ENCODE results near the gene HES4. TPM values are rescaled to one million over a fixed set of nuclear protein-coding genes. Genes with fewer than 3 reads are reported as not detected.

Gene HES4
- total RNA-seq, 1 experiment from 2014 or later, result 35.5 TPM

DNA sequence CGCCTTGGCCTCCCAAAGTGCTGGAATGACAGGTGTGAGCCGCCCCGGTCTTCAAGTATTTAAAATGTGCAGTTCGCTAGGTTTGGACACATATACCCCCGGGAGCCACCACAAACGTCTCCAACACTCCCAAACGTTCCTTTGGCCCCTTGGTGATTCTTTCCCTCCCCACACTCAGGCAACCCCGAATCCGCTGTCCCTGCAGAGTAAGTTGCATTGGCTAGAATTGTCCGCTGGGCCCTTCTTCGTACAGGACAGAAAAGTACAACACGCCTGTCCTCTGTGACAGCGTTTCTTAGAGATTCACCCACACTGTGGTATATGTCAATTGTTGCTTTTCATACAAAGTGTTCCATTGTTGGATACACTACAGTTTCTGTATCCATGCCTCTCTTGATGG is 14.8 kb downstream of the HES4 start:
- intact Hi-C loops (cut with micrococcal nuclease; ENCODE audit: unreplicated experiment), result no loop called here
- CTCF ChIA-PET, result interaction anchor here (2.9 kb wide), 1 partner anchor 79 kb away, joined by 9 read pairs; no protein-coding TSS in a partner anchor
- no peak overlapping the region for H3K4me3 Mint-ChIP-seq (ENCODE audit: low read depth, unreplicated experiment)
- no peak for TF ChIP-seq CTCF (IDR thresholded peaks at IDR 0.05; ENCODE audit: unreplicated experiment)
- peaks cover 52% of the 10 kb centered on the region for H3K27me3 Mint-ChIP-seq (ENCODE audit: unreplicated experiment)
- no peak overlapping the region for H3K27ac Mint-ChIP-seq (ENCODE audit: unreplicated experiment)
- BruUV-seq (replicated peaks), result no TSS peak
- DNase-seq, result no peak
- no peaks in the 10 kb centered on the region for H3K4me1 Mint-ChIP-seq (ENCODE audit: low read depth, unreplicated experiment)
- no peaks in the 10 kb centered on the region for H3K9me3 Mint-ChIP-seq (ENCODE audit: low read depth, unreplicated experiment)
- H3K36me3 Mint-ChIP-seq (ENCODE audit: insufficient read depth, unreplicated experiment), result no peaks in the 10 kb centered on the region

DNA sequence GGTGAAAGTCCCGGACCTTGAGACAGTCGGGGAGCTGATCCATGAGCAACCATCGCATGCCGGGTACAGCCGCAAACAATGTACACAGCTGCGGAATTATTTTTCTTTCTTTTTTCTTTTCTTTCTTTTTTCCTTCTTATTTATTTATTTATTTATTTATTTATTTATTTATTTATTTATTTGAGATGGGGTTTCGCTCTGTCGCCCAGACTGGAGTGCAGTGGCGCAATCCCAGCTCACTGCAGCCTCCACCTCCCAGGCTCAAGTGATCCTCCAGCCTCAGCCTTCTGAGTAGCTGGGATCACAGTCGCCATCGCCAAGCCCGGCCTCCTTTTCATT is 15.5 kb downstream of the HES4 start:
- no peaks in the 10 kb centered on the region for H3K9me3 Mint-ChIP-seq (ENCODE audit: low read depth, unreplicated experiment)
- H3K36me3 Mint-ChIP-seq (ENCODE audit: insufficient read depth, unreplicated experiment), result no peaks in the 10 kb centered on the region
- no peaks in the 10 kb centered on the region for H3K4me1 Mint-ChIP-seq (ENCODE audit: low read depth, unreplicated experiment)
- H3K4me3 Mint-ChIP-seq (ENCODE audit: low read depth, unreplicated experiment), result no peak overlapping the region
- H3K27ac Mint-ChIP-seq (ENCODE audit: unreplicated experiment), result no peak overlapping the region
- DNase-seq, result no peak
- peaks cover 49% of the 10 kb centered on the region for H3K27me3 Mint-ChIP-seq (ENCODE audit: unreplicated experiment)
- CTCF ChIA-PET, result interaction anchor here (0.7 to 2.9 kb wide), 2 partner anchors 18 to 79 kb away, joined by 3 to 9 read pairs; no protein-coding TSS in a partner anchor
- no TSS peak for BruUV-seq (replicated peaks)
- intact Hi-C loops (cut with micrococcal nuclease; ENCODE audit: unreplicated experiment), result no loop called here
- TF ChIP-seq CTCF (IDR thresholded peaks at IDR 0.05; ENCODE audit: unreplicated experiment), result peak; percentile 8

- Mint-ChIP-seq H3K36me3 (ENCODE audit: insufficient read depth, unreplicated experiment) (no peaks in the 10 kb centered on the region), H3K27me3 (ENCODE audit: unreplicated experiment) (peaks cover 44% of the 10 kb centered on the region), H3K9me3 (ENCODE audit: low read depth, unreplicated experiment) (no peaks in the 10 kb centered on the region), H3K4me1 (ENCODE audit: low read depth, unreplicated experiment) (no peaks in the 10 kb centered on the region), H3K4me3 (ENCODE audit: low read depth, unreplicated experiment) (peak overlapping the region; percentile 26), H3K27ac (ENCODE audit: unreplicated experiment) (no peak overlapping the region)
- peak; percentile 97 for TF ChIP-seq CTCF (IDR thresholded peaks at IDR 0.05; ENCODE audit: unreplicated experiment)
- DNase-seq, result peak; percentile 57
- BruUV-seq (replicated peaks), result no TSS peak
- CTCF ChIA-PET, result interaction anchor here (0.7 to 2.9 kb wide), 2 partner anchors 18 to 80 kb away, joined by 3 to 9 read pairs; no protein-coding TSS in a partner anchor
- intact Hi-C loops (cut with micrococcal nuclease; ENCODE audit: unreplicated experiment), result no loop called here
These were observed 16.0 kb downstream of the HES4 start for GRCh38 chr1:983798-984475.

- Mint-ChIP-seq H3K27ac (ENCODE audit: unreplicated experiment) (no peak overlapping the region), H3K27me3 (ENCODE audit: unreplicated experiment) (peaks cover 43% of the 10 kb centered on the region), H3K4me3 (ENCODE audit: low read depth, unreplicated experiment) (no peak overlapping the region), H3K9me3 (ENCODE audit: low read depth, unreplicated experiment) (no peaks in the 10 kb centered on the region), H3K36me3 (ENCODE audit: insufficient read depth, unreplicated experiment) (peaks cover 6% of the 10 kb centered on the region), H3K4me1 (ENCODE audit: low read depth, unreplicated experiment) (peaks cover 6% of the 10 kb centered on the region)
- CTCF ChIA-PET, result interaction anchor here (2.9 kb wide), 1 partner anchor 81 kb away, joined by 9 read pairs; no protein-coding TSS in a partner anchor
- intact Hi-C loops (cut with micrococcal nuclease; ENCODE audit: unreplicated experiment), result no loop called here
- TF ChIP-seq CTCF (IDR thresholded peaks at IDR 0.05; ENCODE audit: unreplicated experiment), result no peak
- BruUV-seq (replicated peaks), result no TSS peak
- DNase-seq, result no peak
These were observed 17.0 kb downstream of the HES4 start for GRCh38 chr1:982765-983436.
